GM10248 (cell line): Measurements from ENCODE around the gene PSMB8.

Experiments
- CTCF ChIA-PET: fragments of 300-600 bp; sonication (Branson Sonifier 250); formaldehyde crosslinking; extraction: SDS; loops from one replicate; lab custom pipeline; 2021; ENCODE audit warnings: antibody characterized with exemption; lab: Yijun Ruan, JAX
- POLR2A ChIA-PET: fragments of 350-650 bp; sonication (Branson Sonifier 250); formaldehyde crosslinking; extraction: SDS; loops from one replicate; lab custom pipeline; 2020; ENCODE audit warnings: antibody characterized with exemption; lab: Yijun Ruan, JAX
- DNase-seq: peaks from one replicate; pipeline ENCODE4 v3.0.0; 2012; ENCODE audit errors: extremely low spot score
- CTCF ChIP-seq: IDR thresholded peaks from 2 replicates; pipeline ENCODE4 v1.5.1; 2012; ENCODE audit warnings: mild to moderate bottlenecking, low read depth; ENCODE audit errors: extremely low read depth, missing control alignments, control extremely low read depth

The PSMB8 gene

GRCh38 chr6:32799740-32800139 is 44.1 kb downstream of the PSMB8 start:
- DNase-seq = no peak
- no peak for TF ChIP-seq CTCF
- ChIA-PET CTCF (interaction anchor here (0.7 to 4.3 kb wide), 6 partner anchors 10 to 400 kb away, joined by 3 to 38 read pairs (median 10); no protein-coding TSS in a partner anchor), POLR2A (interaction anchor here (0.6 kb wide), 1 partner anchor 518 kb away, joined by 3 read pairs; the partner anchor contains the start of gene ZBTB22)

GRCh38 chr6:32799168-32799567 is 44.7 kb downstream of the PSMB8 start:
- ChIA-PET CTCF (interaction anchor here (0.7 to 4.3 kb wide), 7 partner anchors 10 to 400 kb away, joined by 3 to 38 read pairs (median 5); no protein-coding TSS in a partner anchor), POLR2A (no interaction called here)
- TF ChIP-seq CTCF = no peak
- DNase-seq = no peak

GRCh38 chr6:32796848-32797776 is 46.7 kb downstream of the PSMB8 start:
- CTCF ChIA-PET = interaction anchor here (0.8 to 4.3 kb wide), 12 partner anchors 9 to 382 kb away, joined by 4 to 38 read pairs (median 5); no protein-coding TSS in a partner anchor
- DNase-seq = peak; percentile 56
- POLR2A ChIA-PET = no interaction called here
- peak; percentile 73 for TF ChIP-seq CTCF

GRCh38 chr6:32794510-32794909 is 49.3 kb downstream of the PSMB8 start:
- CTCF ChIA-PET = interaction anchor here (1.1 to 3.2 kb wide), 6 partner anchors 9 to 549 kb away, joined by 3 to 45 read pairs (median 10); no protein-coding TSS in a partner anchor
- TF ChIP-seq CTCF = no peak
- POLR2A ChIA-PET = no interaction called here
- no peak for DNase-seq

GRCh38 chr6:32792901-32793435 is 50.9 kb downstream of the PSMB8 start:
- no peak for TF ChIP-seq CTCF
- ChIA-PET CTCF (interaction anchor here (1.0 to 3.2 kb wide), 8 partner anchors 7 to 548 kb away, joined by 3 to 45 read pairs (median 4); partner anchors contain the start of gene TAP2), POLR2A (no interaction called here)
- DNase-seq = no peak
